H9 (cell line): ENCODE data around the gene RAP1B. TPM values are rescaled to one million over a fixed set of nuclear protein-coding genes. Genes with fewer than 3 reads are reported as not detected.

Experiments used
- DNase-seq: peaks from one replicate; pipeline ENCODE4 v3.0.0-alpha.2; 2017
- H2AFZ ChIP-seq: one replicate; pipeline ENCODE4 v1.6.1; 2013; ENCODE audit warnings: mild to moderate bottlenecking, low read length, control low read depth, moderate library complexity
- H2AK5ac ChIP-seq: 2 replicates; pipeline ENCODE4 v1.6.1; 2013; ENCODE audit warnings: low read length, control low read depth, mixed read lengths; ENCODE audit not compliant: insufficient read length
- H2BK120ac ChIP-seq: one replicate; pipeline ENCODE4 v1.6.1; 2013; ENCODE audit warnings: low read depth, mild to moderate bottlenecking, low read length, control low read depth, inconsistent platforms; ENCODE audit not compliant: poor library complexity, severe bottlenecking
- H2BK12ac ChIP-seq: 2 replicates; pipeline ENCODE4 v1.6.1; 2013; ENCODE audit warnings: low read length, control low read depth, mixed read lengths, low read depth; ENCODE audit not compliant: insufficient read length
- H2BK15ac ChIP-seq: 2 replicates; pipeline ENCODE4 v1.6.1; 2013; ENCODE audit warnings: low read depth, low read length, control low read depth
- H2BK20ac ChIP-seq: one replicate; pipeline ENCODE4 v1.6.1; 2013; ENCODE audit warnings: low read depth, mild to moderate bottlenecking, low read length, control low read depth, inconsistent platforms; ENCODE audit not compliant: poor library complexity, severe bottlenecking
- H2BK5ac ChIP-seq: 2 replicates; pipeline ENCODE4 v1.6.1; 2013; ENCODE audit warnings: low read length, control low read depth, mixed read lengths; ENCODE audit not compliant: insufficient read length
- H3K14ac ChIP-seq: 2 replicates; pipeline ENCODE4 v1.6.1; 2013; ENCODE audit warnings: low read length, control low read depth; ENCODE audit not compliant: insufficient read depth
- H3K18ac ChIP-seq: 2 replicates; pipeline ENCODE4 v1.6.1; 2013; ENCODE audit warnings: low read depth, mild to moderate bottlenecking, mixed read lengths, low read length, control low read depth; ENCODE audit not compliant: insufficient read length
- H3K23ac ChIP-seq: 2 replicates; pipeline ENCODE4 v1.6.1; 2013; ENCODE audit warnings: low read length, control low read depth, mixed read lengths, low read depth; ENCODE audit not compliant: insufficient read length
- H3K23me2 ChIP-seq: 2 replicates; pipeline ENCODE4 v1.6.1; 2013; ENCODE audit warnings: low read depth, mild to moderate bottlenecking, mixed read lengths, low read length, control low read depth; ENCODE audit not compliant: insufficient read length, poor library complexity, severe bottlenecking
- H3K27ac ChIP-seq: 2 replicates; pipeline ENCODE4 v1.5.1; 2013; ENCODE audit warnings: low read length, control low read depth, mixed read lengths, low read depth; ENCODE audit not compliant: insufficient read length
- H3K27me3 ChIP-seq: 2 replicates; pipeline ENCODE4 v1.6.1; 2013; ENCODE audit warnings: low read length, control low read depth, inconsistent platforms; ENCODE audit not compliant: insufficient read depth
- H3K4ac ChIP-seq: 2 replicates; pipeline ENCODE4 v1.6.1; 2013; ENCODE audit warnings: low read depth, mild to moderate bottlenecking, control low read depth, inconsistent platforms, low read length, moderate library complexity
- H3K4me1 ChIP-seq: 2 replicates; pipeline ENCODE4 v1.6.1; 2013; ENCODE audit warnings: low read length, control low read depth, inconsistent platforms; ENCODE audit not compliant: insufficient read depth
- H3K4me2 ChIP-seq: 2 replicates; pipeline ENCODE4 v1.6.1; 2013; ENCODE audit warnings: low read length, control low read depth, mixed read lengths; ENCODE audit not compliant: insufficient read length, insufficient read depth
- H3K56ac ChIP-seq: 2 replicates; pipeline ENCODE4 v1.6.1; 2013; ENCODE audit warnings: low read depth, mild to moderate bottlenecking, mixed read lengths, low read length, control low read depth; ENCODE audit not compliant: insufficient read length
- H3K79me1 ChIP-seq: 2 replicates; pipeline ENCODE4 v1.6.1; 2013; ENCODE audit warnings: low read depth, mild to moderate bottlenecking, moderate library complexity, low read length, control low read depth, inconsistent platforms; ENCODE audit not compliant: insufficient read depth, poor library complexity, severe bottlenecking
- H3K79me2 ChIP-seq: 2 replicates; pipeline ENCODE4 v1.6.1; 2013; ENCODE audit warnings: low read length, control low read depth, inconsistent platforms; ENCODE audit not compliant: insufficient read depth
- H3K9ac ChIP-seq: 2 replicates; pipeline ENCODE4 v1.6.1; 2013; ENCODE audit warnings: low read length, control low read depth, mixed read lengths; ENCODE audit not compliant: insufficient read length; ENCODE audit errors: extremely low read depth
- H3K9me3 ChIP-seq: one replicate; pipeline ENCODE4 v1.6.1; 2013; ENCODE audit warnings: low read depth, low read length, inconsistent platforms; ENCODE audit not compliant: control insufficient read depth
- H3T11ph ChIP-seq: one replicate; pipeline ENCODE4 v1.6.1; 2013; ENCODE audit warnings: mild to moderate bottlenecking, low read length, control low read depth, inconsistent platforms
- H4K20me1 ChIP-seq: one replicate; pipeline ENCODE4 v1.6.1; 2013; ENCODE audit not compliant: control insufficient read depth, insufficient read length, insufficient read depth
- H4K5ac ChIP-seq: 2 replicates; pipeline ENCODE4 v1.6.1; 2013; ENCODE audit warnings: low read depth, mild to moderate bottlenecking, mixed read lengths, low read length, control low read depth; ENCODE audit not compliant: insufficient read length
- H4K8ac ChIP-seq: replicated peaks from 2 replicates; pipeline ENCODE4 v1.6.1; 2013; ENCODE audit warnings: low read length, control low read depth, mixed read lengths, low read depth; ENCODE audit not compliant: insufficient read length
- H4K91ac ChIP-seq: 2 replicates; pipeline ENCODE4 v1.6.1; 2013; ENCODE audit warnings: low read depth, mild to moderate bottlenecking, moderate library complexity, mixed read lengths, low read length, control low read depth; ENCODE audit not compliant: insufficient read length
- H3K27ac Mint-ChIP-seq, 3 experiments: 2 replicates in 2 of 3; 3 replicates in 1 of 3; pipeline ENCODE4 v1.8.0; 2020 to 2021; ENCODE audit warnings: mixed read lengths in 3 of 3, mild to moderate bottlenecking in 1 of 3, moderate library complexity in 1 of 3
- H3K27me3 Mint-ChIP-seq: 2 replicates; pipeline ENCODE4 v1.8.0; 2021; ENCODE audit warnings: low read depth, mild to moderate bottlenecking, moderate library complexity, mixed read lengths
- H3K36me3 Mint-ChIP-seq, 3 experiments: 2 replicates in 2 of 3; 3 replicates in 1 of 3; pipeline ENCODE4 v1.8.0; 2020 to 2021; ENCODE audit warnings: low read depth in 3 of 3, mixed read lengths in 3 of 3; ENCODE audit not compliant: insufficient read depth in 1 of 3
- H3K4me1 Mint-ChIP-seq, 2 experiments: 2 replicates each; pipeline ENCODE4 v1.8.0; 2020; ENCODE audit warnings: mixed read lengths in 2 of 2
- H3K4me3 Mint-ChIP-seq, 2 experiments: 2 replicates in 1 of 2; 3 replicates in 1 of 2; pipeline ENCODE4 v1.8.0; 2020 to 2021; ENCODE audit warnings: mild to moderate bottlenecking in 2 of 2, mixed read lengths in 2 of 2, moderate library complexity in 1 of 2
- H3K9me3 Mint-ChIP-seq, 2 experiments: 2 replicates in 1 of 2; 3 replicates in 1 of 2; pipeline ENCODE4 v1.8.0; 2020; ENCODE audit warnings: mild to moderate bottlenecking in 2 of 2, mixed read lengths in 2 of 2, moderate library complexity in 1 of 2
- WGBS: extraction: QIAGEN DNeasy Blood & Tissue Kit; methylation state at CpG from one replicate; pipeline ENCODE4 v1.1.7; 2013; ENCODE audit warnings: missing lambda C conversion rate, low lambda C conversion rate, mixed read lengths; ENCODE audit not compliant: insufficient read length; ENCODE audit errors: extremely low coverage; 5-methylcytosine and 5-hydroxymethylcytosine counted together
- total RNA-seq: library from RNA; stranded (reverse); gene quantifications from 2 replicates; pipeline ENCODE4 v1.2.1, GENCODE V29; 2021
- TF ChIP-seq, protein P1 (sequence below): fragments of 200-600 bp; sonication (generic); conservative IDR thresholded peaks from 3 replicates; pipeline ENCODE4 v1.8.0; 2021; ENCODE audit warnings: antibody characterized with exemption, mild to moderate bottlenecking

The RAP1B gene
- total RNA-seq, 1 experiment from 2014 or later, result 97.7 TPM

DNA sequence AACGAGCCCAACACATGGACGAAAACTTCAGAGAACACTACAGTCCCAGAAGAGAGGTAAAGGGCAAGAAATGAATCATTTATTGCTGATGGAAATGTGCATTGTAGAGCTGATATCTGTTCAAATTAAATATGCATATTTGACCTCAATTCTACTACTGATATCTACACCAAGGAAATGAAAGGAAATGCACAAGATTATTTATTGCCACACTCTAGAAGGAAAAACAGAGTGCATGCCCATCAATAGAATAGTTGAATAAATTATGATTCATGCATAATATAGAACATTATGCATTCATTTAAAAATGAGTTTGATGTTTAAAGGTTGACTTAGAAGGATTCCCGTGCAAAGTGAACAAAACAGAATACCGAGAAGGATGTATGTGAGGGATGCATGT lies 60.5 kb downstream of the RAP1B start:
- Mint-ChIP-seq H3K36me3 (no peaks in the 10 kb centered on the region), H3K27me3 (no peaks in the 10 kb centered on the region), H3K9me3 (no peaks in the 10 kb centered on the region), H3K4me3 (no peak overlapping the region), H3K4me1 (peaks cover 6 to 16% of the 10 kb centered on the region in 2 experiments; a peak in 3 of 4 replicates), H3K27ac (no peak overlapping the region)
- no peak overlapping the region for H4K5ac ChIP-seq
- H3K14ac ChIP-seq, result no peak overlapping the region
- no peak overlapping the region for H2AFZ ChIP-seq
- no peaks in the 10 kb centered on the region for H3K79me2 ChIP-seq
- no peaks in the 10 kb centered on the region for H4K20me1 ChIP-seq
- no peak overlapping the region for H2BK5ac ChIP-seq
- H2BK120ac ChIP-seq, result no peak overlapping the region
- no peak overlapping the region for H4K8ac ChIP-seq
- TF ChIP-seq, protein P1, sequence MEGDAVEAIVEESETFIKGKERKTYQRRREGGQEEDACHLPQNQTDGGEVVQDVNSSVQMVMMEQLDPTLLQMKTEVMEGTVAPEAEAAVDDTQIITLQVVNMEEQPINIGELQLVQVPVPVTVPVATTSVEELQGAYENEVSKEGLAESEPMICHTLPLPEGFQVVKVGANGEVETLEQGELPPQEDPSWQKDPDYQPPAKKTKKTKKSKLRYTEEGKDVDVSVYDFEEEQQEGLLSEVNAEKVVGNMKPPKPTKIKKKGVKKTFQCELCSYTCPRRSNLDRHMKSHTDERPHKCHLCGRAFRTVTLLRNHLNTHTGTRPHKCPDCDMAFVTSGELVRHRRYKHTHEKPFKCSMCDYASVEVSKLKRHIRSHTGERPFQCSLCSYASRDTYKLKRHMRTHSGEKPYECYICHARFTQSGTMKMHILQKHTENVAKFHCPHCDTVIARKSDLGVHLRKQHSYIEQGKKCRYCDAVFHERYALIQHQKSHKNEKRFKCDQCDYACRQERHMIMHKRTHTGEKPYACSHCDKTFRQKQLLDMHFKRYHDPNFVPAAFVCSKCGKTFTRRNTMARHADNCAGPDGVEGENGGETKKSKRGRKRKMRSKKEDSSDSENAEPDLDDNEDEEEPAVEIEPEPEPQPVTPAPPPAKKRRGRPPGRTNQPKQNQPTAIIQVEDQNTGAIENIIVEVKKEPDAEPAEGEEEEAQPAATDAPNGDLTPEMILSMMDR, result no peak
- H3K23ac ChIP-seq, result no peak overlapping the region
- no peak overlapping the region for H2BK20ac ChIP-seq
- H3K23me2 ChIP-seq, result no peaks in the 10 kb centered on the region
- no peak overlapping the region for H2AK5ac ChIP-seq
- H2BK12ac ChIP-seq, result no peak overlapping the region
- H3K56ac ChIP-seq, result no peak overlapping the region
- H3T11ph ChIP-seq, result no peak overlapping the region
- H3K79me1 ChIP-seq, result no peaks in the 10 kb centered on the region
- WGBS, result no CpG with 5 or more reads among the region's 4 CpGs
- no peak overlapping the region for H3K4ac ChIP-seq
- DNase-seq, result no peak
- no peaks in the 10 kb centered on the region for H3K9me3 ChIP-seq
- no peaks in the 10 kb centered on the region; the same call in 1 of the 2 replicates for H3K4me1 ChIP-seq
- H3K9ac ChIP-seq, result no peak overlapping the region
- H4K91ac ChIP-seq, result no peak overlapping the region
- H3K27ac ChIP-seq, result no peak overlapping the region
- H3K27me3 ChIP-seq, result no peaks in the 10 kb centered on the region
- no peak overlapping the region for H3K18ac ChIP-seq
- H2BK15ac ChIP-seq, result no peak overlapping the region
- no peak overlapping the region for H3K4me2 ChIP-seq
